Measurements from ENCODE around the gene ABHD17A. TPM values are rescaled to one million over a fixed set of nuclear protein-coding genes. Genes with fewer than 3 reads are reported as not detected.

ABHD17A gene
- total RNA-seq, 6 experiments from 2014 or later, result 61.0 to 80.0 (median 67.9) TPM

DNA sequence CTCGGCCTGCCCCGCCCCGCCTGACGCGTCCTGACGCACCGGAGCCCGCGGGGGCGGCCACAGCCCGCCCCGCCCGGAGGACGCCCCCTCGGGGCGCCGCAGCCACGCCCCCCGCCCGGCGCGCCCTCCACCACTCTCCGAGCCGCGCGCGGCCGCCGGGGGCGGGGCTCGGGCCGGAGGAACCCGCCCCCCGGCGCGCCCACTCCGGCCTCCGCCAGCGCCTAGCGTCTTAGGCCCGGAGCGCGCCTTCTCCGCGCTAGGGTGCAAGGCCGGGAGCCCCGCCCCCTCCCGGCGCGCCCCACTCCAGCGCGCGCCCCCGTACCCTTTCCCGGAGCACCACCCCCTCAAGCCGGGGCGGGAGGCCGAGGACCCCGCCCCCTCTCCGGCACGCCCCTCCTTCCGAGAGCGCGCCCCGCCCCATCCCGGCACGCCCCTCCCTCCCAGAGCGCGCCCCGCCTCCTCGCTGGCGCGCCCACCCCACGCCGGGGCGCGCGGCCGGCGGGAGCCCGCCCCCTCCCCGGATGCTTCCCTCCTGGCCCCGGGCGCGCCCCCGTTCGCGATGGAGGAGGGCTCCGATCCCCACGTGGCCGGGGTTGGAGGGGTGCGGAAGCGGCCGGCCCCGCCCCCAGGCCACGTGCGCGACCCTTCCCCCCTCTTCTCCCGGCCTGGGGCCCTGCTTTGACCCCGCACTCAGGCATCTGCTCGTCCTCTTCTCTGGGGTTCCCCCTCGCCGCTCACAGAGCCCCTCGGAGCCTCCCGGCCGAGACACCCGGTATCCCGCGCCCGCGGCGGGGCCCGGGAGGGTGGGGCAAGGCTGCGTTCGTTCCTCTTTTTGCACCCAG is 21.4 kb downstream of the ABHD17A start:
- Mint-ChIP-seq H3K36me3 (ENCODE audit: low read depth) (0 out of 2 replicates have a peak, but pooled peaks cover 7% of the 10 kb centered on the region), H3K4me3 (peak overlapping the region; percentile 76), H3K9me3 (no peaks in the 10 kb centered on the region), H3K27me3 (ENCODE audit: insufficient read depth) (no peaks in the 10 kb centered on the region), H3K4me1 (ENCODE audit: low read depth) (peaks cover 13% of the 10 kb centered on the region), H3K27ac (peak overlapping the region; percentile 72)
- TF ChIP-seq, protein P1, sequence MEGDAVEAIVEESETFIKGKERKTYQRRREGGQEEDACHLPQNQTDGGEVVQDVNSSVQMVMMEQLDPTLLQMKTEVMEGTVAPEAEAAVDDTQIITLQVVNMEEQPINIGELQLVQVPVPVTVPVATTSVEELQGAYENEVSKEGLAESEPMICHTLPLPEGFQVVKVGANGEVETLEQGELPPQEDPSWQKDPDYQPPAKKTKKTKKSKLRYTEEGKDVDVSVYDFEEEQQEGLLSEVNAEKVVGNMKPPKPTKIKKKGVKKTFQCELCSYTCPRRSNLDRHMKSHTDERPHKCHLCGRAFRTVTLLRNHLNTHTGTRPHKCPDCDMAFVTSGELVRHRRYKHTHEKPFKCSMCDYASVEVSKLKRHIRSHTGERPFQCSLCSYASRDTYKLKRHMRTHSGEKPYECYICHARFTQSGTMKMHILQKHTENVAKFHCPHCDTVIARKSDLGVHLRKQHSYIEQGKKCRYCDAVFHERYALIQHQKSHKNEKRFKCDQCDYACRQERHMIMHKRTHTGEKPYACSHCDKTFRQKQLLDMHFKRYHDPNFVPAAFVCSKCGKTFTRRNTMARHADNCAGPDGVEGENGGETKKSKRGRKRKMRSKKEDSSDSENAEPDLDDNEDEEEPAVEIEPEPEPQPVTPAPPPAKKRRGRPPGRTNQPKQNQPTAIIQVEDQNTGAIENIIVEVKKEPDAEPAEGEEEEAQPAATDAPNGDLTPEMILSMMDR (IDR thresholded peaks at IDR 0.05), result no peak
- peak; percentile 81 for DNase-seq

DNA sequence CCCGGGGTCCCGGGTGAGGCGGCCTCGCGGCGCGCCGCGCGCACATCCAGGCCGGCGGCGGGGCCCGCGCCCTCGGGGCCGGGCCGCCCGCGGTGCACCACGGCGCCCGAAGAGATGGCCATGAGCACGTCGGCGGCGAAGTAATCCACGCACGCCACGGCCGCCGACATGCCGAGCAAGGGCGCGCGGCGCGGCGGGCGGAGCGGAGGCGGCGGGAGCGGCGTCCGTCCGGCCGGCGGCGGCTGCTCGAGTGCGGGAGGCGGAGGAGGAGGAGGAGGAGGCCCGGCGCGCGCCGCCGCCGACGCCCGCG is 22.0 kb downstream of the ABHD17A start, which contains the start of gene KLF16:
TSS of gene KLF16 (minus strand) at position 252 of the 310 bp plus-strand sequence. CDS start at position 170, 82 bp downstream.
- TF ChIP-seq, protein P1 (IDR thresholded peaks at IDR 0.05), result no peak
- peak within 1 kb of the TSS; percentile 92 for H3K4me3 Mint-ChIP-seq
- H3K9me3 Mint-ChIP-seq, result no peaks in the 10 kb centered on the region
- H3K27ac Mint-ChIP-seq, result peak within 1 kb of the TSS; percentile 79
- H3K27me3 Mint-ChIP-seq (ENCODE audit: insufficient read depth), result no peaks in the 10 kb centered on the region
- DNase-seq, result no peak
- peaks cover 13% of the 10 kb centered on the region for H3K4me1 Mint-ChIP-seq (ENCODE audit: low read depth)
- 0 out of 2 replicates have a peak, but pooled peaks cover 7% of the 10 kb centered on the region for H3K36me3 Mint-ChIP-seq (ENCODE audit: low read depth)

- no peak for DNase-seq
- Mint-ChIP-seq H3K27ac (peak overlapping the region; percentile 79), H3K9me3 (no peaks in the 10 kb centered on the region), H3K4me1 (ENCODE audit: low read depth) (peaks cover 13% of the 10 kb centered on the region), H3K27me3 (ENCODE audit: insufficient read depth) (no peaks in the 10 kb centered on the region; the same call in 1 of the 2 replicates), H3K4me3 (peak overlapping the region; percentile 92), H3K36me3 (ENCODE audit: low read depth) (0 out of 2 replicates have a peak, but pooled peaks cover 7% of the 10 kb centered on the region)
- TF ChIP-seq, protein P1 (IDR thresholded peaks at IDR 0.05), result no peak; the same call in 1 of the 2 replicates
Measured at GRCh38 chr19:1862424-1863327, 22.6 kb downstream of the ABHD17A start.

DNA sequence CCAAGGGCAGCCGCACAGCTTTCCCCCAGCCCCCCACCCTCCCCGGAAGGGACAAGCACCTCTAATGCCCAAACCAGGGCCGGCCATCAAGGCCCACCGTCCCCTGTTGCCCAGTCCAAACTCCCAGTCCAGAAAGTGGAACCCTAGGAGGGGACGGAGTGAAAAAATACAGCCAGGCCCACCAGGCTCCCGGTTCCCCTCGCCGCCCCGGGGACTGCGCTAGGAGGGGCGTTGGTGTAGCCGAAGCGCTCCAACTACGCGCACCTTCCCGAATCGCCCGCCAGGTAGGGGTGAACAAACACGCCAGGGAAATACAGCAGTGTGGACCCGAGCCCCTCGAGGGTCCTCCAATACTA is 23.2 kb downstream of the ABHD17A start:
- 0 out of 2 replicates have a peak, but pooled peaks cover 7% of the 10 kb centered on the region for H3K36me3 Mint-ChIP-seq (ENCODE audit: low read depth)
- peak overlapping the region; percentile 79 for H3K27ac Mint-ChIP-seq
- H3K9me3 Mint-ChIP-seq, result no peaks in the 10 kb centered on the region
- TF ChIP-seq, protein P1 (IDR thresholded peaks at IDR 0.05), result no peak
- H3K4me1 Mint-ChIP-seq (ENCODE audit: low read depth), result peaks cover 13% of the 10 kb centered on the region
- peak overlapping the region; percentile 92 for H3K4me3 Mint-ChIP-seq
- DNase-seq, result no peak
- H3K27me3 Mint-ChIP-seq (ENCODE audit: insufficient read depth), result no peaks in the 10 kb centered on the region; the same call in 1 of the 2 replicates

DNA sequence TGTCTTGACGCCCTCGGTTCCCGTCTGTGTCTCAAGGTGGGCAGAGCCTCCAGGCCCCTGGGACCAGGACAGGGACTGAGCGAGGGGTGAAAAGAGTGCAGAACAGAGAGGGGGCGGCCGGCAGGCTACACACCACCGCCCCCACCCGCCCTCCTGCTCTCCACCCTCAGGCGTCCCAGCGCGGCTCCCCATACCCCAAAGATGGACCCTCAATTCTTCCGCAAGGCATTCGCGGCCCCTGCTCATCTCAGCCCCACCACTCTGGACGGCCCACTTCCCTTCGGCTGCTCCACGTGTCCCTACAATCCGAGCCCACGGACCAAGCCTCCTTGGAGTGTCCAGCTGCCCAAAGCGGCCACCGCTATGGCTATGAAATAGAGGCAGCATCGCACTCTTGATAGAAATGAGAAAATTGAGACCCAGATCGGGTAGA is 23.7 kb downstream of the ABHD17A start:
- Mint-ChIP-seq H3K27me3 (ENCODE audit: insufficient read depth) (no peaks in the 10 kb centered on the region; the same call in 1 of the 2 replicates), H3K4me3 (peak overlapping the region; percentile 92), H3K27ac (peak overlapping the region; percentile 79), H3K9me3 (no peaks in the 10 kb centered on the region), H3K36me3 (ENCODE audit: low read depth) (0 out of 2 replicates have a peak, but pooled peaks cover 7% of the 10 kb centered on the region), H3K4me1 (ENCODE audit: low read depth) (peaks cover 13% of the 10 kb centered on the region)
- DNase-seq, result no peak
- TF ChIP-seq, protein P1 (IDR thresholded peaks at IDR 0.05), result no peak
